ENCODE data around the gene FLCN. TPM values are rescaled to one million over a fixed set of nuclear protein-coding genes. Genes with fewer than 3 reads are reported as not detected.
"Not testable (repeated sequence)": the region's sequence is repeated elsewhere in the genome, so short reads cannot be mapped to it uniquely, and the experiment has no call there.

Gene FLCN
- total and polyA plus RNA-seq, 7 donors, result 38.7 to 106 (median 58.3) TPM

DNA sequence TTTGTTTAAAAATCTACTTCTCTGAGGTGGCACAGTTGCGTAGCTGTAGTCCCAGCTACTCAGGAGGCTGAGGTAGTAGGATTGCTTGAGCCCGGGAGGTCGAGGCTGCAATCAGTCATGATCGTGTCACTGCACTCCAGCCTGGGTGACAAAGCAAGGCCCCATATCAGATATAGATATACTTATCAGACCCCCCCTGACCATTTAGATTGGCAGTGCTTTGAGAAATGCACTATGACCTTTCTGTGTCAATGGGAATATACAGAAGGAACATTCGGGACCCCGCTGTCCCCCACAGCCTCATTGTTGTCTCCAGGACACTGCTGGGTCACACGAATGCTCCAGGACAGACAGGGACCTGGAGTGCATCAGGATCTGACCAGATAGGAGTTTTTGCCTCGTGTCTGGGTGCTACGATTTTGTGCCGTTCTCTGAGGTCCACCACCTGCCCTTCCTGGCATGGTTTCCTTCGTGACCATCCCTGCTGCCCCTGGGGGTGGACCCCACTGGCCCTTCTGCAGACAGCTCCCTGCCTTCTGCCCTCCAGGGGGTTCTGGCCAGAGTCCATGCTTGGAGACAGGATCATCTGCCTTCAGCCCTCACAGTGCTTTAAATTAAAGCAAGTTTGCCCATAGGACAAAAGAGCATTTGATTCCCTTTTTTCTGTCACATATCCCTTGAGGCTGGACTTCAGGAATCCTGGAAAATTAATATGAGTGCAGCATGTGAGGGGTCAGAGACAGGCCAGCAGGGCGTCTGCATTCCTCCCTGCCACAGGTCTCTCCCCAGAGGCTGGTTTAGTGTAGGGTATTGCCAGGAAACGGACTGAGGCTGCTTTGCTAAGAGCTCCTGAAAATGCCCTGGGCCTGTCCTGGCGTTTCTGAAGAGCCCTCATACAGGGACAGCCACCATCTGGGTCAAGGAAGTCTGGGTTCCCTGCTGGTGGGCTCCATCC, 50.1 kb downstream of the FLCN start:
- Histone ChIP-seq H3K27me3 (ENCODE audit: insufficient read depth in 3 of 3, low read length in 2 of 3) (no peaks in the 10 kb centered on the region), H3K36me3 (ENCODE audit: insufficient read depth in 1 of 2, low read depth in 1 of 2) (peaks cover 12 to 75% of the 10 kb centered on the region in 2 donors), H3K4me3 (no peak overlapping the region), H3K27ac (no peak overlapping the region), H3K9me3 (no peaks in the 10 kb centered on the region), H3K4me1 (peaks cover 19% of the 10 kb centered on the region)
- intact Hi-C loops (cut with DNase I), result loop anchor here in 1 of 2 donors (5.0 to 10.0 kb wide), 2 partner anchors 35 to 182 kb away; no protein-coding TSS in a partner anchor
- TF ChIP-seq, protein P1, sequence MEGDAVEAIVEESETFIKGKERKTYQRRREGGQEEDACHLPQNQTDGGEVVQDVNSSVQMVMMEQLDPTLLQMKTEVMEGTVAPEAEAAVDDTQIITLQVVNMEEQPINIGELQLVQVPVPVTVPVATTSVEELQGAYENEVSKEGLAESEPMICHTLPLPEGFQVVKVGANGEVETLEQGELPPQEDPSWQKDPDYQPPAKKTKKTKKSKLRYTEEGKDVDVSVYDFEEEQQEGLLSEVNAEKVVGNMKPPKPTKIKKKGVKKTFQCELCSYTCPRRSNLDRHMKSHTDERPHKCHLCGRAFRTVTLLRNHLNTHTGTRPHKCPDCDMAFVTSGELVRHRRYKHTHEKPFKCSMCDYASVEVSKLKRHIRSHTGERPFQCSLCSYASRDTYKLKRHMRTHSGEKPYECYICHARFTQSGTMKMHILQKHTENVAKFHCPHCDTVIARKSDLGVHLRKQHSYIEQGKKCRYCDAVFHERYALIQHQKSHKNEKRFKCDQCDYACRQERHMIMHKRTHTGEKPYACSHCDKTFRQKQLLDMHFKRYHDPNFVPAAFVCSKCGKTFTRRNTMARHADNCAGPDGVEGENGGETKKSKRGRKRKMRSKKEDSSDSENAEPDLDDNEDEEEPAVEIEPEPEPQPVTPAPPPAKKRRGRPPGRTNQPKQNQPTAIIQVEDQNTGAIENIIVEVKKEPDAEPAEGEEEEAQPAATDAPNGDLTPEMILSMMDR (IDR thresholded peaks at IDR 0.05), result no peak
- no peak for DNase-seq
- WGBS, 3 donors, result 67 to 75% (median 72%) methylated on average over 14 of the region's 14 CpGs
- no peak for ATAC-seq

DNA sequence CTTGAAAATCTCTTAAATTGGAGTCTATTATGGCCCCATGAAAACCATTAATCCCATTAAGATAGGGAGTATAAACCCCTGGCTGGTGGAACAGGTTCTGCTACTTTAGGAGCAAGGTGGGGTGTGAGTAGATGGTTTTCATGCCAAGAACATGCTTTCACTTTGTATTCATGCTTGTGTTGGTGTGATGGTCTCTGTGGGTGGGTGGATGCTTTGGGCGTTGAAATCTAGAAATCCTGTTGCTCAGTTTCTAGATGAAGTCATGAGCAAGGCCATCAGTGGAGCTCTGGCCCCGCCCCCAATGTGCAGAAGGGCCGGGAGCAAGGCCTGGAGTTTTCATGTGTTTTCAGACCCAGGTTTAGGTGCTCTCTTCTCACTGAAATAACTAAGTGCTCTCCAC, 50.9 kb downstream of the FLCN start:
- ATAC-seq, result no peak
- H3K9me3 ChIP-seq, result no peaks in the 10 kb centered on the region
- intact Hi-C loops (cut with DNase I), result loop anchor here in 1 of 2 donors (5.0 to 10.0 kb wide), 2 partner anchors 34 to 181 kb away; no protein-coding TSS in a partner anchor
- H3K36me3 ChIP-seq (ENCODE audit: insufficient read depth in 1 of 2, low read depth in 1 of 2), result peaks cover 14 to 83% of the 10 kb centered on the region in 2 donors
- H3K27ac ChIP-seq, result no peak overlapping the region
- TF ChIP-seq, protein P1 (IDR thresholded peaks at IDR 0.05), result no peak
- WGBS, 3 donors, result 60 to 72% (median 66%) methylated on average over 3 of the region's 3 CpGs
- H3K27me3 ChIP-seq (ENCODE audit: insufficient read depth in 3 of 3, low read length in 2 of 3), result no peaks in the 10 kb centered on the region
- peaks cover 11% of the 10 kb centered on the region for H3K4me1 ChIP-seq
- no peak for DNase-seq
- no peak overlapping the region for H3K4me3 ChIP-seq

DNA sequence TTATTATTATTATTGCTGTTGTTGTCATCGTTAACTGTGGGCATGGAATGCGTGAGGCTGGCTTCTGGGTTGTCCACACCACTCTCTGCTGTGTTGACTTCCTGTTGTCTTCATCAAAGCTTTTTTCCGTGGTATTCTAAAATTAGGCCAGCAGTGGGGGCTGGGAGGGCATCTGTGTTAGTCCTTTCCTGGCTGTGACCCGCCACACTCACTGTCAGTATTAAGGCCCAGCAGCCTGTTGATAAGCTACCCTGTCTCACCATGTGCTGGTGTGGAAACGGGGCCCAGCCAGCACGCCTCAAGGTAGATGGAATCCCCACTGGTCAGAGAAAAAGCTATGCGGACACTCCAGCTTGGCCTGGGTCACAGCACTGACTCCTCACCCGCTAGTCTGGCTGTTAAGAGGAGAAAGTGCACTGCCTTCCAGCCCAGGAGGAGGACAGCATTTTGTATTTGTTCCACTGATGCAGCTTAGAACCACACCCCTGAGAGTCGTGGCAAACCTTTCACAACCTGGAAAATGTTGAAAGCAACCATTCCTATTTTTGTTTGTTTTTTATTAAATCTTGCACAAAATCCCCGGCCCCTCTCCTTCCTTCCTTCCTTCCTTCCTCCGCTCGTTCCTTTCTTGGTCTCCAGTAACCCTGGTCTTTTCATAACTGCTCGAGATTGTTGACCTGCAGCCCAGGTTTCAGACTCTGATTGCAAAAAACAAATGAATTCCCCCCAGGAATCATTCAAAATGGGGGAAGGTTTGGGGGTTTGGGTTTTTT, 51.8 kb downstream of the FLCN start:
- H3K27ac ChIP-seq, result peak overlapping the region; percentile 36
- intact Hi-C loops (cut with DNase I), result loop anchor here in 1 of 2 donors (5.0 to 10.0 kb wide), 2 partner anchors 33 to 180 kb away; no protein-coding TSS in a partner anchor
- WGBS, 3 donors, result 51 to 58% (median 56%) methylated on average over 13 of the region's 13 CpGs
- not testable (repeated sequence) for DNase-seq; H3K4me3 ChIP-seq; H3K27me3 ChIP-seq (ENCODE audit: insufficient read depth in 3 of 3, low read length in 2 of 3); H3K9me3 ChIP-seq; H3K4me1 ChIP-seq
- ATAC-seq, result peak in 3 of 4 donors; percentile 29 to 43 (median 38)
- H3K36me3 ChIP-seq (ENCODE audit: insufficient read depth in 1 of 2, low read depth in 1 of 2), result peaks cover 14 to 92% of the 10 kb centered on the region in 2 donors

DNA sequence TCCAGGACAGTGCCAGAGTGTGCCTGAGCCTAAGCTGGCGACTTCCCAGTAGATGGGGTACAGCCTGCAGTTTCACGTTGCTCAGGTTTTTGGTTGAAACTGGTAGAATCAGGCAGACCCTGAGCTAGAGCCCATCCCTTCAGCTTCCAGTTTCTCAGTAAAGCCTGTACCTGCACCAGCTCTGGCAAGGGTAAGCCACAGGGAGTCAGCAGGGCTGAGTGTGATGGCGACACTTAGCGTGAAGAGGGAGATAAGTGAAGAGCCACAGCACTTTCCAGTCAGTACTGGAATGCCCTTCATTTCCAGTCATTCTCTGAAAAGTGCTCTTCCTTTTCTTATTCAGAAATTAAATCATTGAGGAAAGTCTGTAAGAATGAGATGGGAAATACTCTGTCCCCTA, 53.2 kb downstream of the FLCN start:
- H3K27me3 ChIP-seq (ENCODE audit: insufficient read depth in 3 of 3, low read length in 2 of 3), result no peaks in the 10 kb centered on the region
- no peaks in the 10 kb centered on the region for H3K4me1 ChIP-seq
- intact Hi-C loops (cut with DNase I), result loop anchor here in 1 of 2 donors (10.0 kb wide), 1 partner anchor 179 kb away; no protein-coding TSS in a partner anchor
- H3K36me3 ChIP-seq (ENCODE audit: insufficient read depth in 1 of 2, low read depth in 1 of 2), result peaks cover 14 to 100% of the 10 kb centered on the region in 2 donors
- DNase-seq (no peak), ATAC-seq (no peak)
- TF ChIP-seq, protein P1 (IDR thresholded peaks at IDR 0.05), result no peak
- no peaks in the 10 kb centered on the region for H3K9me3 ChIP-seq
- no peak overlapping the region for H3K4me3 ChIP-seq
- 92 to 94% (median 93%) methylated on average over 4 of the region's 4 CpGs for WGBS, 3 donors
- no peak overlapping the region for H3K27ac ChIP-seq

Data from psoas muscle (tissue), 8 donors.